ENCODE measurements around the gene IDE.
"Not testable (repeated sequence)": the region's sequence is repeated elsewhere in the genome, so short reads cannot be mapped to it uniquely, and the experiment has no call there.

The IDE gene

DNA sequence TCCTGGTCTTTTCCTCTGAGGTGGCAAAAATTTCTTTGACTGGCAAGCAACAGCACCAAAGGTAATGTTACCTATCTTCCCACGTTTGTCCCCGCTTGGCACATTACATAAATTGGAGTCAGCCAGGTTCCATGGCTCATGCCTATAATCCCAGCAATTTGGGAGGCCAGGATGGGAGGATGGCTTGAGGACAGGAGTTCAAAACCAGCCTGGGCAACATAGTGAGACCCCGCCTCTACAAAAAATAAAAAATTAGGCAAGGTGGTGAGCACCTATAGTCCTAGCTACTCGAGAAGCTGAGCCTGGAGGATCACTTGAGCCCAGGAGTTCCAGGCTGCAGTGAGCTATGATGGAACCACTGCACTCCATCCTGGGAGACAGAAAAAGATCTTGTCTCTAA is 139.5 kb downstream of the IDE start:
- DNase-seq (ENCODE audit: low read depth) = no peak
- no peak overlapping the region for H3K4me3 ChIP-seq (ENCODE audit: low read depth, low read length)

- no peak overlapping the region for H3K4me3 ChIP-seq (ENCODE audit: low read depth, low read length)
- DNase-seq (ENCODE audit: low read depth) = no peak
These were observed 141.3 kb downstream of the IDE start for GRCh38 chr10:92432596-92432995.

- no peak for DNase-seq (ENCODE audit: low read depth)
- H3K4me3 ChIP-seq (ENCODE audit: low read depth, low read length) = no peak overlapping the region
These were observed 143.8 kb downstream of the IDE start for GRCh38 chr10:92430103-92430502.

DNA sequence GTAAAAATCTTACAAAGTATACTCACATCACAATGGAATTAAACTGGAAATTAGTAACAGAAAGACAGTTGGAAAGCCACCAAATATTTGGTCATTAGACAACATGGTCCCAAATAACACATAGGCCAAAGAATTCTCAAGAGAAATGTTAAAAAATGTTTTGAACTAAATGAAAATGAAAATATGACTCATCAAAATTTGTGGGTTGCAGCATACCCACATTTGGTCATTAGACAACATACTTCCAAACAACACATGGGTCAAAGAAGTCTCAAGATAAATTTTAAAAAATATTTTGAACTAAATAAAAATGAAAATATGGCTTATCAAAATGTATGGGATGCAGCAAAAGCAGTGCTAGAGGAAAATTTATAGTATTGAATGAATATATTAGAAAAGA is 152.3 kb downstream of the IDE start:
- H3K4me3 ChIP-seq (ENCODE audit: low read depth, low read length) = no peak overlapping the region
- DNase-seq (ENCODE audit: low read depth) = no peak

DNA sequence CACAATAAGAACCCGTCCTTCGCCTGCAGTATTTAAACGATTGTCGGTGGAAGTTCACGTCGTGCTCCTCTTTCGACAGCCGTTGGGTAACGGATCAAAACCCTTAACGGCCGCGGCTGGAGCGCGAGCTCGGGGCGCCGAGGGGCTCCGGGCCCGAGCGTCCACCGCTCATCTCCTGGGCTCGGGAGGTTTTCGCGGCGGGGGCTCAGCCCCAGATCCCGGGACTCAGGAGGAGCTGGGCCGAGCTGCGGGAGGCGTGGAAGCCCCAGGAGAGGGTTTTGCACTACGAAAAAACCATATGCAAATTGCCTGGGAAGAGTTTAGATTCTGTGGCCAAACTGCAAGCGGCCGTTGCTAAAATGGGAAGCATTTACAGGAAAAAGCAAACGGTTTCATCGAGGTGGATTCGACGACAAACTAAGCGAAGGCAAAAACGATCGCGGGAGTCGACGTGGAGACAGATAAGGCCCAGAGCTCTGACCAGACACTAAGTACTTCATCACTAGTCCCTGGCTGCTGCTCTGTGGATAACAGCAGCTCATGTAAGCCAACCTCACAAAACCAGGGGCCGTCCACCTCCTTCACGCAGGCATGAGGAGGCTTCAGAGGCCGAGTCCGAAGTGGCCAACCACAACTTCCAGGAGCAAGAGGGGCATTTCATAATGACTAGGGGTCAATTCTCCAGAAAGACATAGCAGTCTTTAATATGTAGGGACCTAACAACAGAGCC is 153.2 kb downstream of the IDE start:
- H3K4me3 ChIP-seq (ENCODE audit: low read depth, low read length) = peak overlapping the region; percentile 31
- DNase-seq (ENCODE audit: low read depth) = no peak

GRCh38 chr10:92419740-92420545 is 153.9 kb downstream of the IDE start:
- DNase-seq (ENCODE audit: low read depth) = peak; percentile 6
- H3K4me3 ChIP-seq (ENCODE audit: low read depth, low read length) = peak overlapping the region; percentile 31

DNA sequence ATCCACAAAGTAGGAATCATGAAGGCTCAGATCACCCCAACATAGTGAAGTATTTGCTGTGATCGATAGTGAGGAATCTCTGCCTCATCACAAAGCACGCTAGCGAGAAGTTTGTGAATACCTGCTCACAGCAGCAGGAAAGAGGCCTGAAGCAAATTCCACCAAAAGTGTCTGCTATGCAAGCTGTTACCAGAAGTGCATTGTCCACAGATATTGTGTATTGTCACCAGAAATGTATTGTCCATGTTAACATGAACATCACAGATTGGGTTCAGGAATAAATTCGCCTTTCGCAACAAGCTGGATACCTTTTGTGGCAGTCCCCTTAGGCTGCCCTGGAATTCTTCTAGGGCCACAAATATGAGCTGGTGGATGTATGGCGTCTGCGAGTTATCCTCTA is 155.0 kb downstream of the IDE start:
- no peak for DNase-seq (ENCODE audit: low read depth)
- H3K4me3 ChIP-seq (ENCODE audit: low read depth, low read length) = no peak overlapping the region

DNA sequence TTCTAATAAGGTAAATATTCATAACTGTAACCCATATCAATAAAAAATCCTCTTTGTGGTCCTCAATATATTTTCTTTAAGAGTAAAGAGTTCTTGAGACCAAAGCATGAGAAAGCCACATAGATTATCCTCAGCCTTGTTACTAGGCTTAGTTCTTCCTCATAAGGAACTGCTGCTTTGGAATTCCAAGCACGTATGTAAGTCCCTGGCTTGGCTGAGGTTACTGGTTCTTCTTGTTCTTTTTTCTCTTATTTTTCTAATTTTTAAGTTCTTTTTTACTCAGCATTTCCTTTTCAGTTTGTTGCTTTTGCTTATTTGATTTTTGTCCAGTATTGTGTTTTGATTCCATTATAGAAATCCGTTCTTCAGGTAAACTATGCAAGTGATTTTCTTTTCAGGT is 155.7 kb downstream of the IDE start:
- DNase-seq (ENCODE audit: low read depth) = no peak
- H3K4me3 ChIP-seq (ENCODE audit: low read depth, low read length) = no peak overlapping the region

DNA sequence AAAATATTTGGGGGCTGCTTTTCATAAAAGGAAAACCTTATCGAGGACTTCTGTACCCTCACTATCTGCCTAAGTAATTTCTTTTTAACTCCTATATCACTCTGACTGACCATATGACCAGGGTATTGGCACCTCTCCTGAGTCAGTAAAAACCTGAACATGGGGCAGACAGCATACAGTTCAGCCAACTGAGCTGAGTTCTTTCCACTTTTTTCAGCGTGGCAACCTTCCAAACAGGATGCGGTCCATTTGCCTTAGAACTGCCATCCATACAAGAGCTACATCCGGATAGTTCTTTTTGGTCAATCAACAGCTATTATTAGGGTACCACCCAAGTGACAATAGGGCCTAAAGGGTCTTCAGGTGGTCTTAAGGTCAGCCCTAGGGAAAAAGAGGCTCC is 160.4 kb downstream of the IDE start:
- H3K4me3 ChIP-seq (ENCODE audit: low read depth, low read length) = no peak overlapping the region
- no peak for DNase-seq (ENCODE audit: low read depth)

- H3K4me3 ChIP-seq (ENCODE audit: low read depth, low read length) = no peak overlapping the region
- no peak for DNase-seq (ENCODE audit: low read depth)
These were observed 160.9 kb downstream of the IDE start for GRCh38 chr10:92413011-92413410.

- no peak for DNase-seq (ENCODE audit: low read depth)
- H3K4me3 ChIP-seq (ENCODE audit: low read depth, low read length) = no peak overlapping the region
These were observed 162.5 kb downstream of the IDE start for GRCh38 chr10:92411406-92411805.

DNA sequence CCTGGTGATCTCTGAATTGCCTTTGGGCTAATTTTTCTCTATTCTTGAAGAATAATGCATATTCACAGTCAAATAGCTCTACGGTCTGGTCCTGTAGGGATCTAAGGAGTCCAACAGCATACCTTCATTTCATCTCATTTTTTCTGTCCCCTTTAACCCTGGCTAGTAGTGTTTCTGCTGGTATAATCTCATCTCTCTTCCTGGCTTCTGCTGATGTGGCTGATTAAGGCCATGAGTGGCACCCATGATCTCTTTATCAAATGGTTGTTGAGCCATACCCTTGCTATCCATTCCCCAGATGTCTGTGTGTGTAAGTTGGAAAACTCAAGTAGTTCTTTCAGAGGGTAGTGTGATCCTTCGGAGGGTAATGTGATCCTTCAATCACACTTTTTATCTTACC is 163.4 kb downstream of the IDE start:
- DNase-seq (ENCODE audit: low read depth) = no peak
- no peak overlapping the region for H3K4me3 ChIP-seq (ENCODE audit: low read depth, low read length)

- no peak for DNase-seq (ENCODE audit: low read depth)
- no peak overlapping the region for H3K4me3 ChIP-seq (ENCODE audit: low read depth, low read length)
These were observed 165.9 kb downstream of the IDE start for GRCh38 chr10:92408017-92408361.

DNA sequence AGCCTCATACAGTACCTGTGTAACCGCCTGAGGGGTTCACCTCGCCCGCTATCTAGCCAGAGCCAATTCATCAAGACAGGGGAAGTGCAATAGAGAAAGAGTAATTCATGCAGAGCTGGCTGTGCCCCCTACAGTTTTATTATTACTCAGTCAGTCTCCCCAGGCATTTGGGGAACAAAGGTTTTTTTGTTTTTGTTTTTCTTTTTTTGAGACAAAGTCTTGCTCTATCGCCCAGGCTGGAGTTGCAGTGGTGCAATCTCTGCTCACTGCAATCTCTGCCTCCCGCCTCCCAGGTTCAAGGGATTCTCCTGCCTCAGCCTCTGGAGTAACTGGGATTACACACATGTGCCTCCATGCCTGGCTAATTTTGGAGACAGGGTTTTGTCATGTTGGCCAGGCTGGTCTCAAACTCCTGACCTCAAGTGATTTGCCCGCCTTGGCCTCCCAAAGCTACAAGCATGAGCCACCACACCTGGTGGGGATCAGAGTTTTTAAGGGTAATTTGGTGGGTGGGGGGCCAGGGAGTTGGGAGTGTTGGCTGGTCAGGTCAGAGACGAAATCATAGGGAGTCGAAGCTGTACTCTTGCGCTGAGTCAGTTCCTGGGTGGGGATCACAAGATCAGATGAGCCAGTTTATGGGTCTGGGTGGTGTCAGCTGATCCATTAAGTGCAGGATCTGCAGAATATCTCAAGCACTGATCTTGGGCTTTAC is 166.4 kb downstream of the IDE start:
- no peak overlapping the region for H3K4me3 ChIP-seq (ENCODE audit: low read depth, low read length)

DNA sequence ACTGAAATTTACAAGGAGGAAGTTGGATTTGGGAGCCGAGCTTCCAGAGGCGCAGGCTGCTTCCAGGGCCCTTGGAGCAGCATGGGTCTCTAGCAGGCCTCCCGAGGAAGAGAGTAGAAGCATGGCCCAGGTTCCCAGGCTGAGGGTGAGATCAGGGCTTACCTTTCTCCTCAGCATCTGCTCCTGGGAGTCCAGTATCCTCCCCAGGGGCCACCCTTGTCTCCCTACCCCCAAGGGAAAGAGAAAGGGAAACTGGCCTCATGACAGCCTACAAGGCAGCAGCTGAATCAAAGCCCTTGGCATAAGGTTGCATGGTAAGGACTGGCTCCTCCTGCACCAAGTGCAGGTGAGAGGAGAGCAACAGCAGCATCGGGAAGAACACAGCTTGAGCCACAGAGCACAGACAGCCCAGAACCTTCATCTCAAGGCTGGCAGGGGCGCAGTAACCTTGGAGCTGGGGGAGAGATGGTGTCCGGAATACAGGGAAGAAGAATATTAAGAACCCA is 168.4 kb downstream of the IDE start:
- H3K4me3 ChIP-seq (ENCODE audit: low read depth, low read length) = no peak overlapping the region
- DNase-seq (ENCODE audit: low read depth) = no peak

More for the DNA sequence above, 166.4 kb downstream of the IDE start:
- no peak for DNase-seq (ENCODE audit: low read depth)

GRCh38 chr10:92404612-92405418 is 169.1 kb downstream of the IDE start:
- H3K4me3 ChIP-seq (ENCODE audit: low read depth, low read length) = no peak overlapping the region
- DNase-seq (ENCODE audit: low read depth) = no peak

DNA sequence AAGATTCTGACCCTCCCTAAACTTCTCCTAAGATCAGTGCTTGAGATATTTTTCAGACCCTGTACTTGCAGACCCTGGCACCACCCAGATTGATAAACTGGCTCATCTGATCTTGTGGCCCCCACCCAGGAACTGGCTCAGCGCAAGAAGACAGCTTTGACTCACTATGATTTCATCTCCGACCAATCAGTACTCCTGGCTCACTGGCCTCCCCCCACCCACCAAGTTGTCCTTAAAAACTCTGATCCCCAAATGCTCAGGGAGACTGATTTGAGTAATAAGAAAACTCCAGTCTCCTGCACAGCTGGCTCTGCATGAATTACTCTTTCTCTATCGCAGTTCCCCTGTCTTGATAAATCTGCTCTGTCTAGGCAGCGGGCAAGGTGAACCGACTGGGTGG is 171.7 kb downstream of the IDE start:
- DNase-seq (ENCODE audit: low read depth); H3K4me3 ChIP-seq (ENCODE audit: low read depth, low read length): not testable (repeated sequence)
